ENCODE measurements around the gene TBC1D21.

GRCh38 chr15:73937296-73937695 lies 63.9 kb downstream of the TBC1D21 start:
- no peak for TF ChIP-seq CTCF (IDR thresholded peaks at IDR 0.05; ENCODE audit: insufficient read depth, low read depth, low read length)
- no peak for TF ChIP-seq EZH2 (IDR thresholded peaks at IDR 0.05; ENCODE audit: insufficient read depth, low read length)

All from astrocyte (in vitro differentiated cells and primary cell).